ENCODE data around the gene TPTE.
"Not testable (repeated sequence)": the region's sequence is repeated elsewhere in the genome, so short reads cannot be mapped to it uniquely, and the experiment has no call there.

The TPTE gene

DNA sequence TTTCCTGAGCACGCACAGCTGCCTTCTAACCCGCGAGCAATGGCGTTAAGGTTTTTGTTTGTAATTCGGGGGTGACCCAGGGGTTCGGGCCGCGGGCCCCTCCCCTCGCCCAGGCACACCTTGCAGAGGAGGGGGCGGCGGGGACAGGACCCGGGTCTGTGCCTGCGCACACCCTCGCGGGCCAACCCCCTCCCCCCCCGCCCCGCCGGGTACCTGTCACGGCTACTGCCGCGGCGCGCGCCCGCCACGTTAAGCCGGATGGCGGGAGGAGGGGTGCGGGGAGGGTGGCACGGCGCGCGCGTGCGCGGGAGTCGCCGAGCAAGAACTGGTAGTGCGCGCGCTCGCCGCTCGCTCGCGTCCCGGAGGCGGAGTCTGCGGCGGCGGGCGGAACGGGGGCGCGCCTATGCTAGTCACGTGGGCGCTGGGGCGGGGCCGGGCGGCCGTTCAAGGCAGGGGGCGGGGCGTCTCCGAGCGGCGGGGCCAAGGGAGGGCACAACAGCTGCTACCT is at the start of gene TPTE:
TPTE (plus strand) TSS at position 493 of the 508 bp plus-strand sequence. CDS start 17,141 bp downstream, outside the sequence.
- Histone ChIP-seq H3K4me1 (ENCODE audit: low read length) (no peaks in the 10 kb centered on the region), H3K4me2 (ENCODE audit: low read length) (no peak within 1 kb of the TSS), H3K9me3 (ENCODE audit: insufficient read depth, low read length) (no peaks in the 10 kb centered on the region), H3K36me3 (replicated peaks; ENCODE audit: low read depth, low read length) (no peaks in the 10 kb centered on the region), H2AFZ (ENCODE audit: low read depth, low read length) (no peak within 1 kb of the TSS), H3K27ac (ENCODE audit: low read length) (no peak within 1 kb of the TSS), H3K4me3 (ENCODE audit: low read length) (no peak within 1 kb of the TSS), H3K79me2 (ENCODE audit: low read length) (no peaks in the 10 kb centered on the region), H3K27me3 (ENCODE audit: low read depth, low read length) (no peaks in the 10 kb centered on the region), H4K20me1 (ENCODE audit: insufficient read depth, low read length) (no peaks in the 10 kb centered on the region), H3K9ac (ENCODE audit: low read length) (no peak within 1 kb of the TSS)
- TF ChIP-seq EZH2phosphoT487 (IDR thresholded peaks at IDR 0.05; ENCODE audit: low read depth) = no peak
- TF ChIP-seq, protein P1, sequence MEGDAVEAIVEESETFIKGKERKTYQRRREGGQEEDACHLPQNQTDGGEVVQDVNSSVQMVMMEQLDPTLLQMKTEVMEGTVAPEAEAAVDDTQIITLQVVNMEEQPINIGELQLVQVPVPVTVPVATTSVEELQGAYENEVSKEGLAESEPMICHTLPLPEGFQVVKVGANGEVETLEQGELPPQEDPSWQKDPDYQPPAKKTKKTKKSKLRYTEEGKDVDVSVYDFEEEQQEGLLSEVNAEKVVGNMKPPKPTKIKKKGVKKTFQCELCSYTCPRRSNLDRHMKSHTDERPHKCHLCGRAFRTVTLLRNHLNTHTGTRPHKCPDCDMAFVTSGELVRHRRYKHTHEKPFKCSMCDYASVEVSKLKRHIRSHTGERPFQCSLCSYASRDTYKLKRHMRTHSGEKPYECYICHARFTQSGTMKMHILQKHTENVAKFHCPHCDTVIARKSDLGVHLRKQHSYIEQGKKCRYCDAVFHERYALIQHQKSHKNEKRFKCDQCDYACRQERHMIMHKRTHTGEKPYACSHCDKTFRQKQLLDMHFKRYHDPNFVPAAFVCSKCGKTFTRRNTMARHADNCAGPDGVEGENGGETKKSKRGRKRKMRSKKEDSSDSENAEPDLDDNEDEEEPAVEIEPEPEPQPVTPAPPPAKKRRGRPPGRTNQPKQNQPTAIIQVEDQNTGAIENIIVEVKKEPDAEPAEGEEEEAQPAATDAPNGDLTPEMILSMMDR (IDR thresholded peaks at IDR 0.05; ENCODE audit: low read depth, low read length) = no peak

- not testable (repeated sequence) for H3K9me3 ChIP-seq (ENCODE audit: insufficient read depth, low read length); H2AFZ ChIP-seq (ENCODE audit: low read depth, low read length)
These were observed 49.4 kb upstream of the TPTE start for GRCh38 chr21:10471999-10472398.

GRCh38 chr21:10477794-10478193 is 43.6 kb upstream of the TPTE start:
- H3K79me2 ChIP-seq (ENCODE audit: low read length); H3K4me2 ChIP-seq (ENCODE audit: low read length); H3K27ac ChIP-seq (ENCODE audit: low read length); H4K20me1 ChIP-seq (ENCODE audit: insufficient read depth, low read length); H3K27me3 ChIP-seq (ENCODE audit: low read depth, low read length); H3K9me3 ChIP-seq (ENCODE audit: insufficient read depth, low read length); H3K4me3 ChIP-seq (ENCODE audit: low read length); H3K9ac ChIP-seq (ENCODE audit: low read length); H3K4me1 ChIP-seq (ENCODE audit: low read length); H2AFZ ChIP-seq (ENCODE audit: low read depth, low read length); H3K36me3 ChIP-seq (replicated peaks; ENCODE audit: low read depth, low read length): not testable (repeated sequence)

More at GRCh38 chr21:10471999-10472398, 49.4 kb upstream of the TPTE start:
- not testable (repeated sequence) for H3K4me3 ChIP-seq (ENCODE audit: low read length); H3K27me3 ChIP-seq (ENCODE audit: low read depth, low read length); H3K79me2 ChIP-seq (ENCODE audit: low read length); H3K4me2 ChIP-seq (ENCODE audit: low read length); H3K27ac ChIP-seq (ENCODE audit: low read length); H3K36me3 ChIP-seq (replicated peaks; ENCODE audit: low read depth, low read length); H3K9ac ChIP-seq (ENCODE audit: low read length); H4K20me1 ChIP-seq (ENCODE audit: insufficient read depth, low read length); H3K4me1 ChIP-seq (ENCODE audit: low read length)

GRCh38 chr21:10479875-10480274 is 41.5 kb upstream of the TPTE start:
- H3K4me3 ChIP-seq (ENCODE audit: low read length); H4K20me1 ChIP-seq (ENCODE audit: insufficient read depth, low read length); H3K9me3 ChIP-seq (ENCODE audit: insufficient read depth, low read length); H3K79me2 ChIP-seq (ENCODE audit: low read length); H3K27ac ChIP-seq (ENCODE audit: low read length); H3K9ac ChIP-seq (ENCODE audit: low read length); H3K36me3 ChIP-seq (replicated peaks; ENCODE audit: low read depth, low read length); H3K4me2 ChIP-seq (ENCODE audit: low read length); H3K27me3 ChIP-seq (ENCODE audit: low read depth, low read length); H3K4me1 ChIP-seq (ENCODE audit: low read length); H2AFZ ChIP-seq (ENCODE audit: low read depth, low read length): not testable (repeated sequence)

GRCh38 chr21:10484864-10485263 is 36.5 kb upstream of the TPTE start:
- not testable (repeated sequence) for H4K20me1 ChIP-seq (ENCODE audit: insufficient read depth, low read length)

GRCh38 chr21:10490453-10490852 is 30.9 kb upstream of the TPTE start:
- H3K79me2 ChIP-seq (ENCODE audit: low read length); H4K20me1 ChIP-seq (ENCODE audit: insufficient read depth, low read length); H3K4me3 ChIP-seq (ENCODE audit: low read length): not testable (repeated sequence)

More at GRCh38 chr21:10484864-10485263, 36.5 kb upstream of the TPTE start:
- not testable (repeated sequence) for H3K4me1 ChIP-seq (ENCODE audit: low read length); H3K27me3 ChIP-seq (ENCODE audit: low read depth, low read length); H3K9me3 ChIP-seq (ENCODE audit: insufficient read depth, low read length); H3K4me2 ChIP-seq (ENCODE audit: low read length); H3K27ac ChIP-seq (ENCODE audit: low read length); H3K36me3 ChIP-seq (replicated peaks; ENCODE audit: low read depth, low read length); H3K79me2 ChIP-seq (ENCODE audit: low read length); H3K9ac ChIP-seq (ENCODE audit: low read length); H2AFZ ChIP-seq (ENCODE audit: low read depth, low read length); H3K4me3 ChIP-seq (ENCODE audit: low read length)

More at GRCh38 chr21:10490453-10490852, 30.9 kb upstream of the TPTE start:
- H3K9me3 ChIP-seq (ENCODE audit: insufficient read depth, low read length); H3K4me2 ChIP-seq (ENCODE audit: low read length); H3K27ac ChIP-seq (ENCODE audit: low read length); H2AFZ ChIP-seq (ENCODE audit: low read depth, low read length); H3K4me1 ChIP-seq (ENCODE audit: low read length); H3K36me3 ChIP-seq (replicated peaks; ENCODE audit: low read depth, low read length); H3K27me3 ChIP-seq (ENCODE audit: low read depth, low read length); H3K9ac ChIP-seq (ENCODE audit: low read length): not testable (repeated sequence)
